Thyroid gland (tissue), 4 donors: Measurements from ENCODE around the gene STK11IP.

Source experiments
- POLR2A ChIP-seq, 2 donors: fragments of 450-650 bp; IDR thresholded peaks; one replicate each; pipeline ENCODE4 v1.6.1; 2017; ENCODE audit warnings: antibody characterized with exemption in 2 of 2, mild to moderate bottlenecking in 2 of 2, moderate library complexity in 1 of 2
- TF ChIP-seq, protein P1 (sequence below), 6 experiments: fragments of 200-600 bp in 3 of 6; fragments of 450-650 bp in 3 of 6; sonication (generic) in 3 of 6; IDR thresholded peaks; one replicate each; pipeline ENCODE4 v1.5.1; 2016 to 2019; ENCODE audit warnings: antibody characterized with exemption in 6 of 6, mild to moderate bottlenecking in 2 of 6, inconsistent platforms in 1 of 6, moderate library complexity in 1 of 6

DNA sequence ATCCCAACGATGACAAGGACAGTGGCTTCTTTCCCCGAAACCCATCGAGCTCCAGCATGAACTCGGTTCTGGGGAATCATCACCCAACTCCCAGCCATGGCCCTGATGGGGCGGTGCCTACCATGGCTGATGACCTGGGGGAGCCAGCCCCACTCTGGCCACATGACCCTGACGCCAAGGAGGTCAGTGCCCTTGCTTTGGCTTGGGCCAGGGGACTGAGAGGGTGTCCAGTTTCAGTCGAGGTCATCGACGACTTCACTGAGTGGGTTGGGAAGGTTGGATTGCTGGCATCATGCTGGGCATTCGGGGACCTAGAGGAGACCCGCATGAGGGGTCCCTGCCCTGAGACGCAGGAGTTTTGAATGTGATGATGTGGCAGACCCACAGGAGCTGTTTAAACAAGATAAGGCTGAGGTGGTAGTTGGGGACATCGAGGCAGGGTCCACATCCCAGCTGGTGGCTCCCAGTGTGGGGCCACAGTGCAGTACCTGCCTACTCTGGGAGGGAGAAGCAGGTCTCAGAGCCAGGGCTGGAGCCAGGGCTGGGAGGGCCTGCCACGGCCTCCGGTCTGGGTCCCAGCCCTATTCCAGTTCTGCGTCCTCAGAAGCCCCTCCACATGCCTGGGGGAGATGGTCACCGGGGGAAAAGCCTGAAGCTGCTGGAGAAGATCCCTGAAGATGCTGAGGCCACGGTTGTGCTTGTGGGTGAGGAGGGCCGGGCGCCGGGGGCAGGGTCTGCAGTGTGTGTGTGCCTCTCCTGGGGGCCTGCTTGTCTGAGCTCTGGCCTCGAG, 35.8 kb downstream of the STK11IP start:
- TF ChIP-seq, protein P1, sequence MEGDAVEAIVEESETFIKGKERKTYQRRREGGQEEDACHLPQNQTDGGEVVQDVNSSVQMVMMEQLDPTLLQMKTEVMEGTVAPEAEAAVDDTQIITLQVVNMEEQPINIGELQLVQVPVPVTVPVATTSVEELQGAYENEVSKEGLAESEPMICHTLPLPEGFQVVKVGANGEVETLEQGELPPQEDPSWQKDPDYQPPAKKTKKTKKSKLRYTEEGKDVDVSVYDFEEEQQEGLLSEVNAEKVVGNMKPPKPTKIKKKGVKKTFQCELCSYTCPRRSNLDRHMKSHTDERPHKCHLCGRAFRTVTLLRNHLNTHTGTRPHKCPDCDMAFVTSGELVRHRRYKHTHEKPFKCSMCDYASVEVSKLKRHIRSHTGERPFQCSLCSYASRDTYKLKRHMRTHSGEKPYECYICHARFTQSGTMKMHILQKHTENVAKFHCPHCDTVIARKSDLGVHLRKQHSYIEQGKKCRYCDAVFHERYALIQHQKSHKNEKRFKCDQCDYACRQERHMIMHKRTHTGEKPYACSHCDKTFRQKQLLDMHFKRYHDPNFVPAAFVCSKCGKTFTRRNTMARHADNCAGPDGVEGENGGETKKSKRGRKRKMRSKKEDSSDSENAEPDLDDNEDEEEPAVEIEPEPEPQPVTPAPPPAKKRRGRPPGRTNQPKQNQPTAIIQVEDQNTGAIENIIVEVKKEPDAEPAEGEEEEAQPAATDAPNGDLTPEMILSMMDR (IDR thresholded peaks at IDR 0.05) = no peak
- TF ChIP-seq POLR2A (IDR thresholded peaks at IDR 0.05) = no peak
